Hematopoietic multipotent progenitor cell treated with erythropoietin and hydrocortisone succinate and interleukin-3 and kit ligand, for 17 days (in vitro differentiated cells): Measurements from ENCODE around the gene PSENEN.

Experiments used
- DNase-seq: peaks from one replicate; pipeline ENCODE4 v3.0.0-alpha.2; 2015; ENCODE audit warnings: low spot score

The PSENEN gene

GRCh38 chr19:35773020-35773806, 27.8 kb downstream of the PSENEN start:
- no peak for DNase-seq

- no peak for DNase-seq
These were observed 29.0 kb downstream of the PSENEN start for GRCh38 chr19:35774274-35775045.

- DNase-seq, result no peak
These were observed 29.5 kb downstream of the PSENEN start for GRCh38 chr19:35775046-35775297.

GRCh38 chr19:35775298-35776101, 30.0 kb downstream of the PSENEN start, which contains the start of gene ARHGAP33:
TSS of gene ARHGAP33 (plus strand) at chr19:35775564. CDS start at chr19:35775659, 95 bp downstream.
- DNase-seq, result peak; percentile 97

GRCh38 chr19:35776102-35776788, 30.8 kb downstream of the PSENEN start:
- DNase-seq, result no peak

- DNase-seq, result no peak
These were observed 31.8 kb downstream of the PSENEN start for GRCh38 chr19:35777086-35777841.

- no peak for DNase-seq
These were observed 32.5 kb downstream of the PSENEN start for GRCh38 chr19:35777961-35778360.

- no peak for DNase-seq
These were observed 33.6 kb downstream of the PSENEN start for GRCh38 chr19:35779033-35779432.

GRCh38 chr19:35780058-35780457, 34.6 kb downstream of the PSENEN start:
- DNase-seq, result no peak

GRCh38 chr19:35780717-35781116, 35.3 kb downstream of the PSENEN start:
- DNase-seq, result no peak

- DNase-seq, result no peak
These were observed 36.2 kb downstream of the PSENEN start for GRCh38 chr19:35781650-35782049.

- DNase-seq, result no peak
These were observed 37.1 kb downstream of the PSENEN start for GRCh38 chr19:35782589-35782988.

GRCh38 chr19:35783469-35784434, 38.3 kb downstream of the PSENEN start:
- DNase-seq, result no peak

- DNase-seq, result no peak
These were observed 39.3 kb downstream of the PSENEN start for GRCh38 chr19:35784503-35785338.

GRCh38 chr19:35785339-35785627, 39.8 kb downstream of the PSENEN start:
- DNase-seq, result no peak

GRCh38 chr19:35786299-35787160, 41.1 kb downstream of the PSENEN start:
- no peak for DNase-seq

- no peak for DNase-seq
These were observed 41.9 kb downstream of the PSENEN start for GRCh38 chr19:35787227-35787799.
